T-helper 2 cell treated with Interferon-gamma antibody and Interleukin-4, amounts not matched to agents 5 μg/mL and 100 μg/mL, for 36 hours (primary cell): ENCODE results near the gene LY86.

ENCODE experiments used
- DNase-seq: peaks from one replicate; pipeline ENCODE4 v3.0.0; 2021; ENCODE audit warnings: low spot score
- H3K27ac Mint-ChIP-seq: one replicate; pipeline ENCODE4 v1.8.0; 2021; ENCODE audit warnings: mild to moderate bottlenecking, mixed read lengths
- H3K27me3 Mint-ChIP-seq: one replicate; pipeline ENCODE4 v1.8.0; 2021; ENCODE audit warnings: low read depth, mixed read lengths
- H3K36me3 Mint-ChIP-seq: one replicate; pipeline ENCODE4 v1.8.0; 2021; ENCODE audit warnings: low read depth, mixed read lengths
- H3K4me1 Mint-ChIP-seq: one replicate; pipeline ENCODE4 v1.8.0; 2021; ENCODE audit warnings: low read depth, mixed read lengths
- H3K4me3 Mint-ChIP-seq: one replicate; pipeline ENCODE4 v1.8.0; 2022; ENCODE audit warnings: mild to moderate bottlenecking, moderate library complexity, mixed read lengths
- H3K9me3 Mint-ChIP-seq: one replicate; pipeline ENCODE4 v1.8.0; 2021; ENCODE audit warnings: mixed read lengths

LY86 gene

DNA sequence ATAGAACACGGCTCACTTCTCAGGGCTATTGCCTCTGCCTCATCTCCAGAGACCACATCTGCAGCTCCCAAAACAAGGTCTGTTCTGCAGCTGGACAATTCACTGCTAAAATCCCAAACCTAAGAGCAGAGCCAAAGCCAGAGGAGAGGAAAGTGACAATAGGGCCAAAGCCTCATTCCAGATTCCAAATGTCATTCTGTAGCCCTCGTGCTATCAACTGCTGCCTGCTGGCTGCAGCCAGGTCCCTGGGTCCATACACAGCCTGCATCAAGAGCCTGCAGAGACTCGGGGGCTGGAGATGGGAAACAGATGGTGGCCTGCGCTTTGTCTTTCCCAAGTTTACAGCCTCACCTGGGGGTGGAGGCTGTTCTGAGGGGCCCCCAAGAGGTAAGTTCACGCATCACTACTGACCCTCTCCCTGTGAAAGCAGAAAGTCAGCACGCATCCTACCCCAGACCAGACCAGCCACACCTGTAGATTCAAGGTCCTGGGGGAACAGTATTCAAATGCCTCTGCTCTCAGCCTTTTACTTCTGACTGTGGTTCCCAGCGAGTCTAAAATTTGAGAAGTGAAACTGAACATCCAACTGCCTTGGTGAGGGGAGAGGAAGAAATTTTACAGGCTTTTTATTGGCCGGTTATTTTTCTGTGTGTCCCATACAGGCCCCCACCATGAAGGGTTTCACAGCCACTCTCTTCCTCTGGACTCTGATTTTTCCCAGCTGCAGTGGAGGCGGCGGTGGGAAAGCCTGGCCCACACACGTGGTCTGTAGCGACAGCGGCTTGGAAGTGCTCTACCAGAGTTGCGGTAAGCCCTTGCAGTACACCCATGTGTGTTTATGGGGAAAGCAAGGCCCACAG is at the start of gene LY86:
Gene LY86 (plus strand): TSS at position 657 of the 860 bp plus-strand sequence. CDS start 15 bp downstream, at position 672.
- Mint-ChIP-seq H3K4me1 (peaks cover 59% of the 10 kb centered on the region), H3K27ac (peak within 1 kb of the TSS; percentile 89), H3K36me3 (peaks cover 16% of the 10 kb centered on the region), H3K27me3 (no peaks in the 10 kb centered on the region), H3K4me3 (peak within 1 kb of the TSS; percentile 78), H3K9me3 (no peaks in the 10 kb centered on the region)
- DNase-seq: no peak

DNA sequence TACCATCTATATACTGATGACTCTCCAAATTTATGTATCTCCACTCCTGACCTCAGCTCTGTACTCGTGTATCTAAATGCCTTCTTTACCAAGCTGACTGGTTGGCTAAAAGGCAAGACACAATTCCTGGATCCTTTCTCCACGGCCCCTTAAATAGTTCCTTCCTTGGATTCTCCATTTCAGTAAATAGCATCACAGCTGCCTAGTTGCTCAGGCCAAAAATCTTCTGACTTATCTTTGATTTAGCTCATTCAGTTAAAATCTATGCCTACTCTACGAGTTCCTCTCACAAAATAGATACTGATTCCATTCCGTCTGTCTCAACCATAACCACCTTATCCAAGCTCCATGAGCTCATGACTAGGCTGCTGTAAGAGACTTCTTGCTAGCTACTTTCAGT is 49.5 kb upstream of the LY86 start:
- H3K4me1 Mint-ChIP-seq: no peaks in the 10 kb centered on the region
- H3K9me3 Mint-ChIP-seq: no peaks in the 10 kb centered on the region
- no peaks in the 10 kb centered on the region for H3K36me3 Mint-ChIP-seq
- H3K27ac Mint-ChIP-seq: no peak overlapping the region
- peaks cover 68% of the 10 kb centered on the region for H3K27me3 Mint-ChIP-seq
- no peak for DNase-seq
- H3K4me3 Mint-ChIP-seq: no peak overlapping the region

DNA sequence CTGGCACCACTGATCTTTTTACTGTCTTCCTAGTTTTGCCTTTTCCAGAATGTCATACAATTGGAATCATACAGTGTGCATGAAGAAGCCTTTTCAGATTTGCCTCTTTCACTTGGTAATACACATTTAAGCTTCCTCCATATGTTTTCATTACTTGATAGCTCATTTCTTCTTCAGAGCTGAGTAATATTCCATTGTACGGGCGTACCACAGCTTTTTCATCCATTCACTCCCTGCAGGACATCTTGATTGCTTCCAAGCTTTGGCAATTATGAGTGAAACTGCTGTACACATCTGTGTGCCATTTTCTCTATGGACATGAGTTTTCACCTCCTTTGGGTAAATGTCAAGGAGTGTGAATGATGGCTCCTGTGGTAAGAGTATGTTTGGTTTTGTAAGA is 46.2 kb upstream of the LY86 start:
- no peak overlapping the region for H3K4me3 Mint-ChIP-seq
- H3K9me3 Mint-ChIP-seq: no peaks in the 10 kb centered on the region
- H3K4me1 Mint-ChIP-seq: peaks cover 4% of the 10 kb centered on the region
- no peaks in the 10 kb centered on the region for H3K36me3 Mint-ChIP-seq
- DNase-seq: no peak
- peaks cover 79% of the 10 kb centered on the region for H3K27me3 Mint-ChIP-seq
- H3K27ac Mint-ChIP-seq: no peak overlapping the region

DNA sequence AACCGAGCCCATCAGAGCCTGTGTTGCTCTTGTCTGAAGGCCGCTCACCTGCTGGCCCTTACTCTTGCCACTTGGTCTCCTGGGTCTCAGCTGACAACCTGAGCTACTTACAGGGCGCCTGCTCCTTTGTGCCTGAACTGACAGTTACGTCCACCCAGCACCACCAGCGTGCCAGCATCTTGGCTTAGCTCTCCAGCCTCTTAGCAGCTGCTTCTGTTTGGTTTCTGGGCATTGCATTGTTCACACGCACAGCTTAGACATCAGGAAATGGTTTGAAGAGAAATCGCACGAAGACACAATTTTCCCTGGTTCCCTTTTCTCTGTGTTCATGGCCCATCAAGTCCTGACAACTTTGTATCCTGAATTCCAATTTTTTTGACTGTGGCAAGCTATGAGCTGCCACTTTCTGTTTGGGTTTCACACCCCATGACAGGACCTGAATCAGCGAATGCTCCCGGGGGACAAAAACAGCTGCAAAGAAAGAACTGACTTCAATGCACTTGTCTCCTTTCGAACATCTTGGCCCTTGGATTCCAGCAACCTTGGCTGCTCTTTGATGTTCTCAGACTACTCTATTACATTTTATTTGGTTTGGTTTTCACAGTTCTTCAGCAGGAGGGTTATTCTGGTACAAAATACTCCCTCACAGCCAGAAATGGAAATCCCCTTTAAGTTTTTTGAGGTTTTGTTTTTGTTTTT is 45.2 kb upstream of the LY86 start:
- Mint-ChIP-seq H3K36me3 (no peaks in the 10 kb centered on the region), H3K27me3 (peaks cover 81% of the 10 kb centered on the region), H3K4me1 (peaks cover 4% of the 10 kb centered on the region), H3K4me3 (no peak overlapping the region), H3K27ac (no peak overlapping the region), H3K9me3 (no peaks in the 10 kb centered on the region)
- DNase-seq: no peak

GRCh38 chr6:6545616-6546317 is 42.8 kb upstream of the LY86 start:
- H3K27me3 Mint-ChIP-seq: peaks cover 86% of the 10 kb centered on the region
- H3K9me3 Mint-ChIP-seq: no peaks in the 10 kb centered on the region

DNA sequence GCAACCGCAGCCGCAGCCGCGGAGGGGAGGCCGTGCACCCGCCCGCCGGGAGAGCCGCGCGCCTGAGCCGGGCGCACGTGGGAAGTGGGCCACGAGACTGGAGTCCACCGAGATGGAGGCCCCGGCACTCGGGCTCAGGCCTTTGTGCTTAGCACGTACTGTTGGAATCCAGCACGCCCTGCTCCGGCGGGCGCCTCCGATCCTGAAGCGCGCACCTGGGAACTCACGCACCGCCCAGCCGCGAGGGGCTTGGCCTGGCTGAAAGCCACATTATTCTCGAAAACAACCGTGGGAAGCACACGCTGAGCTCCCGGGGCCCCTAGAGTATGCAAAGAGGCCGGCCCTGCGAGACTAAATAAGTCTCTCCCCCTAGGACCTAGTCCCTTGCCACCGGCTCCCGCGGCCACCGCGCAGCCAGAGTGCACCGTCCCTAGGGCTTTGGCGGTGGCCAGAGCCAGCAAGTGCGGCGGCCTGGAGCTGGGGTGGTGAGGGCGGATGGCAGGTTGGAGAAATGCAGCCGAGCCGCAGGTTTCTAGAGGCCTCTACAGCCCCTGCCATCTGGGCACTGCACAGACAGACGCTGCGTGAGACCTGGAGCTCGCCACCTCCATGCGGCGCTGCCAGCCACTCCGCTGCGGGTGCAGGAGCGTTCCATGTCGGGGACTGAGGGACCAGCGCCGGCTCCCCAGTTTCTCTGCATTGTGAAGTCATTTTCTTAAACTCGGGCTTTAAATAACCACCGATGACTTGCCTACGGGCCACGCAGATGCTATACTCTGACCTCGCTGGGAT is 42.0 kb upstream of the LY86 start:
- no peak overlapping the region for H3K27ac Mint-ChIP-seq
- peaks cover 4% of the 10 kb centered on the region for H3K4me1 Mint-ChIP-seq
- H3K9me3 Mint-ChIP-seq: no peaks in the 10 kb centered on the region
- no peak for DNase-seq
- peaks cover 81% of the 10 kb centered on the region for H3K27me3 Mint-ChIP-seq
- no peaks in the 10 kb centered on the region for H3K36me3 Mint-ChIP-seq
- peak overlapping the region; percentile 71 for H3K4me3 Mint-ChIP-seq

More at GRCh38 chr6:6545616-6546317, 42.8 kb upstream of the LY86 start:
- Mint-ChIP-seq H3K4me1 (peaks cover 4% of the 10 kb centered on the region), H3K36me3 (no peaks in the 10 kb centered on the region), H3K4me3 (no peak overlapping the region), H3K27ac (no peak overlapping the region)
- DNase-seq: no peak

- Mint-ChIP-seq H3K9me3 (no peaks in the 10 kb centered on the region), H3K27me3 (peaks cover 76% of the 10 kb centered on the region), H3K36me3 (no peaks in the 10 kb centered on the region), H3K4me3 (peak overlapping the region; percentile 71), H3K27ac (no peak overlapping the region), H3K4me1 (peaks cover 4% of the 10 kb centered on the region)
- DNase-seq: peak; percentile 72
These were observed 41.2 kb upstream of the LY86 start for GRCh38 chr6:6547110-6547879.

GRCh38 chr6:6556161-6556737 is 32.3 kb upstream of the LY86 start:
- no peak overlapping the region for H3K4me3 Mint-ChIP-seq
- peaks cover 26% of the 10 kb centered on the region for H3K27me3 Mint-ChIP-seq
- H3K27ac Mint-ChIP-seq: no peak overlapping the region
- peaks cover 29% of the 10 kb centered on the region for H3K4me1 Mint-ChIP-seq
- no peaks in the 10 kb centered on the region for H3K36me3 Mint-ChIP-seq
- no peaks in the 10 kb centered on the region for H3K9me3 Mint-ChIP-seq
- no peak for DNase-seq

DNA sequence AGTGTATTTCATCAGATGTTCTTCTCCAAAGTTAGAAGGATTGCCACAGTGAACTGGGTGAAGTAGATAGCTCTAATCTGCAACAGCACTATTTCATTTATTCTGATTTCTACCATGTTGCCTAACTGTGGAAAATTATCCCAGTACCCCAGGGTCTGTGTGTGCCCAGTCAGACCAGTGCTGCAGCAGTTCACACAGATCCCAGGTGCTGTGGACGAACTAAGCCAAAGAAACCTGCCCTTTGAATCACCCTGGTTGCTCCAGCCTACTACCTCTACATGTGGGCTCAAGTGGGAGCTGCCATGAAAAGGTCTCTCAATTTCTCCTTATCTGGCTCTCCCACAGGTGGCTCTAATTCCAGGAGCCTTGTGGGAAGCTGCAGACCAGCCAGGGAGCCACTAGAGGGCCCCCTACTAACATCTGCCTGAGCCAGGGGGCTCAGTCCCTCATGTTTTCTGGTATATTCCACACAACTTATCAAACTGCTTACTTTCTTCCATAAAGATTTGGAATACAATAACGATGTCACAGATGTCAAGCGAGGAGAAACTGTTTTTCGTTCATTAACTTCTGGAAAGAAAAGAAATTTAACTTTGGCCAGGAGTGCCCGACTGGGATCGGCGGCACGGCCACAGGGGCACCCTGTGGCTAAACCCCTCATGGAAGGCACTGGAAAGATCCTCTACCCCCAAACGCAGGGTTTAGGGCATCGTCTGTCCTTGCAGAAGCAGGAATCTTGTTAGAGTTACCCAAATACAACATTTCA is 31.6 kb upstream of the LY86 start:
- Mint-ChIP-seq H3K9me3 (no peaks in the 10 kb centered on the region), H3K36me3 (no peaks in the 10 kb centered on the region), H3K27ac (no peak overlapping the region), H3K4me1 (peaks cover 29% of the 10 kb centered on the region), H3K27me3 (peaks cover 21% of the 10 kb centered on the region), H3K4me3 (no peak overlapping the region)
- no peak for DNase-seq

DNA sequence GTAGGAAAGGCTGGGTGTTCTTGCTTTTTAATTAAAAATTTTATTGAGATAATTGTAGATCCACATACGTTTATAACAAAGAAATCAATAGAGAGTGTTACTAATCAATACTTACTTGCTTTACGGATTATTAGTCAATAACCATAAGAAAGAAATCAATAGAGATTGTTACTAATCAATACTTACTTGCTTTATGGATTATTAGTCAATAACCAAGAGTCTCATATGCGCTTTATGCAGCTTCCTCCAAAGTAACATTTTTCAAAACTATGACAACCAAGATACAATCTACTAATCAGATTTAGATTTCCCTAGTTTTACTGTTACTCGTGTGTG is 31.0 kb upstream of the LY86 start:
- Mint-ChIP-seq H3K27ac (no peak overlapping the region), H3K36me3 (no peaks in the 10 kb centered on the region), H3K4me1 (peaks cover 29% of the 10 kb centered on the region), H3K9me3 (no peaks in the 10 kb centered on the region), H3K27me3 (peaks cover 21% of the 10 kb centered on the region), H3K4me3 (no peak overlapping the region)
- DNase-seq: no peak

DNA sequence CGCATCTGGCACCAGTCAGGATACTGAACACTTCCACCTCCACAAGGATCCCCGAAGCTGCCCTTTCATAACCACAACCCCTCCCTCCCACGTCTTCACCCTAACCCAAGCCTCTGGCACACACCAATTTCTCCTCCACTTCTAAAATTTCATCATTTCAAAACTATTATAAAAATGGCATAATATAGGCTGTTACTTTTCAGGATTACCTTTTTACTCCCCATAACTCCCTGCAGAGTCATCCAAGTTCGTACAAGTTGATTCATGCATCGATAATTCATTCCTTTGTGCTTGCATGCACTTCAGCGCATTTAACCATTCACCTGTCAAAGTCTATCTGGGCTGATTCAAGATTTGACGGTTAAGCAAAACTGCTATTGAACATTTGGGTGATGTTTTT is 30.6 kb upstream of the LY86 start:
- peaks cover 21% of the 10 kb centered on the region for H3K27me3 Mint-ChIP-seq
- no peaks in the 10 kb centered on the region for H3K9me3 Mint-ChIP-seq
- no peak overlapping the region for H3K27ac Mint-ChIP-seq
- no peak overlapping the region for H3K4me3 Mint-ChIP-seq
- H3K36me3 Mint-ChIP-seq: no peaks in the 10 kb centered on the region
- H3K4me1 Mint-ChIP-seq: peaks cover 29% of the 10 kb centered on the region
- no peak for DNase-seq

DNA sequence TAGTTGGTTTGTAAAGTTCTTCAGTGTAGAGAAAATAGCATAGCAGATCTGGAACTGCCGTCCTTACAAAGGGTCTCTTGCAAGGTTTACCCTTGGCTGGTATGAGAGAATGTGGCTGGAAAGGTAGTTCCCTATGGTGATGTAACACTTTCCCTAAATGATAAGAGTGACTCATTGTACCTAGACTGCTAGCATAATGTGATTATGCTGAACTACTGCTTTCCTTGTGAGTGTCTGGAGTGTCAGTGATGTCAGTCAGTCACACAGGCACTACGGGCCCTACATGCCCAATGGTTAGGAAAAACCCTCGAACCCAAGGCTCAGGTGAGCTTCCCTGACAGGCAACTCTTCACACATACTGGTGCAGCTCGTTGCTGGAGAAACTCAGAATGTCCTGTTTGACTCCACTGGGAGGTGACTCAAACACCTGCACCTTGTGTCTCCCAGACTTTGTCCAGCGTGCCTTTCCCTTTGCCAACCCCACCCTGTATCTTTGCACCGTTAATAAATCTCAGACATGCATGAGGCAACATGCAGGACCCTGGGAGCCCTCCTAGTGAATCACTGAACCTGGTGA is 28.4 kb upstream of the LY86 start:
- Mint-ChIP-seq H3K27ac (no peak overlapping the region), H3K4me3 (no peak overlapping the region), H3K36me3 (peaks cover 2% of the 10 kb centered on the region), H3K27me3 (peaks cover 11% of the 10 kb centered on the region), H3K4me1 (peaks cover 40% of the 10 kb centered on the region), H3K9me3 (peaks cover 9% of the 10 kb centered on the region)
- no peak for DNase-seq
